Measurements from ENCODE around the gene MIOX. TPM values are rescaled to one million over a fixed set of nuclear protein-coding genes. Genes with fewer than 3 reads are reported as not detected.
A peak's percentile ranks its signal among the peaks of the same experiment; 100 is the strongest.

MIOX gene
- total and polyA plus RNA-seq, 2 of the 13 experiments (the other 11 are each of a cell fraction or from before 2014, with no cell fraction given) = 1.5 to 2.9 TPM

- TF ChIP-seq ZNF550 (CRISPR knock-in tag; IDR thresholded peaks at IDR 0.05; ENCODE audit: borderline replicate concordance) (no peak), ZNF563 (CRISPR knock-in tag; IDR thresholded peaks at IDR 0.05) (0 out of 2 replicates have a peak, but pooled peaks have one; percentile 42), ZKSCAN1 (IDR thresholded peaks at IDR 0.05; ENCODE audit: low read length) (no peak), ZSCAN21 (CRISPR knock-in tag; IDR thresholded peaks at IDR 0.05; ENCODE audit: borderline replicate concordance) (0 out of 2 replicates have a peak, but pooled peaks have one; percentile 9), ETS1 (CRISPR knock-in tag; IDR thresholded peaks at IDR 0.05) (no peak), GLI4 (CRISPR knock-in tag; IDR thresholded peaks at IDR 0.05; ENCODE audit: borderline replicate concordance) (no peak), ZNF639 (CRISPR knock-in tag; conservative IDR thresholded peaks at IDR 0.05) (no peak), TBX3 (IDR thresholded peaks at IDR 0.05; ENCODE audit: borderline replicate concordance) (no peak), MYC (CRISPR knock-in tag; IDR thresholded peaks at IDR 0.05; ENCODE audit: borderline replicate concordance) (peak; percentile 21; the same call in 1 of the 2 replicates), NR2F6 (IDR thresholded peaks at IDR 0.05) (no peak), NR2F6 (CRISPR knock-in tag; IDR thresholded peaks at IDR 0.05) (no peak), ZNF124 (CRISPR knock-in tag; IDR thresholded peaks at IDR 0.05) (no peak), YEATS4 (CRISPR knock-in tag; IDR thresholded peaks at IDR 0.05; ENCODE audit: borderline replicate concordance) (peak; percentile 41), CEBPG (CRISPR knock-in tag; IDR thresholded peaks at IDR 0.05) (no peak), ZNF775 (CRISPR knock-in tag; IDR thresholded peaks at IDR 0.05; ENCODE audit: borderline replicate concordance) (no peak), POLR2A (IDR thresholded peaks at IDR 0.05; ENCODE audit: insufficient read depth in 1 of 2, low read depth in 2 of 2, low read length in 2 of 2) (no peak), JUND (CRISPR knock-in tag; IDR thresholded peaks at IDR 0.05) (0 out of 2 replicates have a peak, but pooled peaks have one; percentile 13), ZNF773 (CRISPR knock-in tag; IDR thresholded peaks at IDR 0.05; ENCODE audit: borderline replicate concordance) (no peak), FOXP1 (IDR thresholded peaks at IDR 0.05) (no peak), FOXP1 (CRISPR knock-in tag; IDR thresholded peaks at IDR 0.05) (no peak), MYPOP (CRISPR knock-in tag; IDR thresholded peaks at IDR 0.05) (no peak), DNMT3B (CRISPR knock-in tag; conservative IDR thresholded peaks at IDR 0.05) (no peak), DZIP1 (CRISPR knock-in tag; IDR thresholded peaks at IDR 0.05) (0 out of 2 replicates have a peak, but pooled peaks have one; percentile 58), HOXA9 (CRISPR knock-in tag; IDR thresholded peaks at IDR 0.05; ENCODE audit: borderline replicate concordance) (no peak), ZNF282 (IDR thresholded peaks at IDR 0.05; ENCODE audit: partially characterized antibody) (no peak), KLF13 (CRISPR knock-in tag; IDR thresholded peaks at IDR 0.05) (no peak), ZNF777 (CRISPR knock-in tag; IDR thresholded peaks at IDR 0.05) (no peak; the same call in none of the 2 replicates)
These were observed 20.2 kb downstream of the MIOX start (continued) for GRCh38 chr22:50506611-50507420.
